GM18873 (cell line): ENCODE data around the gene NAP1L1.
"Not testable (repeated sequence)": the region's sequence is repeated elsewhere in the genome, so short reads cannot be mapped to it uniquely, and the experiment has no call there.

Experiments used
- ATAC-seq: cut with Tn5 transposase; IDR thresholded peaks from one replicate; pipeline ENCODE4 v1.9.1; 2021; ENCODE audit warnings: mild to moderate bottlenecking, moderate library complexity, moderate number of reproducible peaks; ENCODE audit not compliant: unreplicated experiment, low FRiP score

The NAP1L1 gene

GRCh38 chr12:75996861-75997447 is 87.5 kb downstream of the NAP1L1 start:
- ATAC-seq, result no peak

DNA sequence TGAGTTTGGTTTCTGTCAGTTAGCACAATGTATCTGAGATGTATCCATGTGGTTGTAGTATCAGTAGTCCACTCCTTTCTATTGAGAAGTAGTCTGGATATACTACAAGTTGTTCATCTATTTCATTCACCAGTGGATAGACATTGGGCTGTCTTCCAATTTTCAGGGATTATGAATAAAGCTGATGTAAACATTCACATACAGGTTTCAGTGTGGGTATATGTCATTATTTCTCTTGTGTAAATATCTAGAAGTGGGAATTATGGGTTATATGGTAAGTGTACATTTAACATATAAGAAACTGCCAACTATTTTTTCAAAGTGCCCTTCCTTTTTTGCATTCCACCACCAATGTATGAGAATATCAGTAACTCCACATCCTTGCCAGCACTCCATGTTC is 88.8 kb downstream of the NAP1L1 start:
- ATAC-seq, result no peak

DNA sequence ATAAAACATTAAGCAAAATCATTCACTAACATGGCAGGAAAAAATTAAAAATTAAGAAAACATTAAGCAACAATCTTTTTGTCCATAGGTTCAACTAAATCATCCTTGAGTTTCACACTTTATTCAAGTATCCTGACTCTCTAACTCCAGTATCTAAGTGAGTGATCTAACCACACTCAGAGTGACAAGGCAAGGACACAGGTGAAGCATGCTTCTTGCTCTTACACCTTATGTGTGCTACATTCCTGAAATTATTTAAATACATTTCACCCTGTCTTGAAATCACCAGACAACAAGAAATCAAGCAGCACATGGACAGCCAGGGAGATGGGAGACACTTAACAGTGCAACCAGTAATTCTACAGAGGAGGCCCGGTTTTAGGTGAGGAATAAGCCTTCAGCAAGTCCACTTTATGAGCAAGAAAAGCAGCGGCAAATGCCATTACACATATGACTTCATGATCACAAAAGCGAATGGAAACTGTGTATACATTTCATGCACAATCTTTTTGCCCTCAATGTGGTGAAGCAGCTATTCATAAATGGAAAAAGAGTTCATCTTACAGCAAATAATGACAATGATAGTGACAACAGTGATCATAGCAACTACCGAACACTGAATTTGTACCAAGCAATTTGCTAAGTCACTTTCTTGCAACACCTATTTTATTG is 90.3 kb downstream of the NAP1L1 start:
- ATAC-seq, result no peak

DNA sequence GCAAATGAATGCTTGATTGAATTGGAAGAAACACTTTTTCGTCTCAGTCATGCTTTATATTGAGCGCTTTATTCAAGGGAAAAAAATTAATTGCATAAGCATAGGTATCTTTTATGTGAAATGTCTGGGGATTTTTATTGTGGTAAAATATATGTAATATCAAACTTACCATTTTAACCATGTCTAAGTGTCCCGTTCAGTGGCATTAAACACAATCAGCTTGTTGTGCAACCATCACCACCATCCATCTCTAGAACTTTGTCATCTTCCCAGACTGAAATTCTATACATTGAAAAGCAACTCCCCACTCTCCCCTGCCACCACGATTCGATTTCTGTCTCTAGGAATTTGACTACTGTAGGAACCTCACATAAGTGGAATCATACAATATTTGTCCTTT is 92.7 kb downstream of the NAP1L1 start:
- no peak for ATAC-seq

- ATAC-seq, result no peak
Observed at GRCh38 chr12:75990189-75990912, 94.1 kb downstream of the NAP1L1 start.

- not testable (repeated sequence) for ATAC-seq
Observed at GRCh38 chr12:75987709-75988108, 96.8 kb downstream of the NAP1L1 start.
